HG02588 (cell line): ENCODE data around the gene GRID2.

Source experiments
- ATAC-seq: cut with Tn5 transposase; IDR thresholded peaks from one replicate; pipeline ENCODE4 v1.9.1; 2021; ENCODE audit warnings: mild to moderate bottlenecking, moderate library complexity; ENCODE audit not compliant: unreplicated experiment

GRID2 gene

GRCh38 chr4:92658318-92658717, 354.6 kb downstream of the GRID2 start:
- ATAC-seq: no peak

DNA sequence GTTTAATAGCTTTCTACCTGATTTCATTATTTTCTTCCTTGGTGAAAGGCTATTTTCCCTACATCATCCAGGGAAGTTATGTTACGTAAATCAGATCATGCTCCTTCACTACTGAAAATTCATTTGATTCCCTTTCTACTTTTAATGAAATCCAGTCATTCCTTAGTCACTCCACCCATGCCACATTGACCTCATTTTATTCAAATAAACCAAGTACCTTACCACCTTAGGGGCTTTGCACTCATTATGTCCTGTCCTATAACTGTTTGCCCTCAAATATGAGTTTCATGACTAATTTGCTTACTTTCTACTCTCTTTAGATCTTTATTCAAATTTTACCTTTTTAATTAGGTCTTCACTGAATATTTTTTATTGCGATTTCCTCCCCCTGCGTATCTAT, 374.0 kb downstream of the GRID2 start:
- no peak for ATAC-seq

GRCh38 chr4:92678292-92678691, 374.5 kb downstream of the GRID2 start:
- ATAC-seq: no peak

GRCh38 chr4:92679149-92679548, 375.4 kb downstream of the GRID2 start:
- ATAC-seq: no peak

GRCh38 chr4:92714640-92715039, 410.9 kb downstream of the GRID2 start:
- no peak for ATAC-seq

GRCh38 chr4:92733231-92733630, 429.5 kb downstream of the GRID2 start:
- no peak for ATAC-seq

DNA sequence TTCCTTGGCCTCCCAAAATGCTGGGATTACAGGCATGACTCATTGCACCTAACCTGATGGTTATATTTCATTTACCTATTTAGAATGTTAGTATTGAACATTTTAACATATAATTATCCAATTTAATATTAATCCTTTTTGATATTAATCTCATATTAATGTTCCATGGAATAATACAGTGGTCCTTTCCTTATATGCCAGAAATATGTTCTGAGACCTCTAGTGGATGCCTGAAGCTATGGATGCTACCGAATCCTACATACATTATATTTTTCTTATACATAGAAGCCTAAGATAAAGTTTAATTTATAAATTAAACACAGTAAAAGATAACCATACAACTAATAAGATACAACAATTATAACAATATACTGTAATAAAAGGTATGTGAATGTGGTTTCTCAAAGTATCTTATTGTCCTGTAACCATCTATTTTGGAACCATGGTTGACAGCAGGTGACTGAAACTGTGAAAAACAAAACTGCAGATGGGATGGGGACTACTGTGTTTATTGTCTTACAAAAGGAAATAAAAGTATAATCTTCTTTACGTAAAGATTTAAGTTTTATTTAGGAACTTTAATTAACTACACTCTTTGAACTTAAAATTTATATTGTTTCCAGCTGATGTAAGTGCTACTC, 431.4 kb downstream of the GRID2 start:
- no peak for ATAC-seq

DNA sequence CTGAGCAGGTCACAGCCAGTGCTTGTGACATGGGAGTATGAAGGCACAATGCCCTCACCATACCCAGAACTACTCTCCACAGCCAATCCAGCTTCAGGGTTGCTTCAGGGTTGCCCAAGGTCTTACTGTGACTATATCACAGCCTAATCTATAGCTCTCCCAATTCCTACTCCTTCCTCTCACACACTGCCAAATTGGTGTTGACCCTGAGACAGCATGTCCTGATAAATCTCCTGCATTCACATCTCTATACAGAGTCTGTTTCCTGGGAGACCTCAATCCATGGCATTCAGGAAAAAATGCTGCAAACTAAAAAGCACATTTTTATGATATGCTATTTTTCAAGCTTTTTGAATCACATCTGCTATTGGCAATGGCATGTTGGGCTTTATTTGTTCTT, 456.7 kb downstream of the GRID2 start:
- no peak for ATAC-seq

GRCh38 chr4:92776080-92776479, 472.3 kb downstream of the GRID2 start:
- ATAC-seq: no peak

GRCh38 chr4:92789741-92790140, 486.0 kb downstream of the GRID2 start:
- ATAC-seq: no peak

DNA sequence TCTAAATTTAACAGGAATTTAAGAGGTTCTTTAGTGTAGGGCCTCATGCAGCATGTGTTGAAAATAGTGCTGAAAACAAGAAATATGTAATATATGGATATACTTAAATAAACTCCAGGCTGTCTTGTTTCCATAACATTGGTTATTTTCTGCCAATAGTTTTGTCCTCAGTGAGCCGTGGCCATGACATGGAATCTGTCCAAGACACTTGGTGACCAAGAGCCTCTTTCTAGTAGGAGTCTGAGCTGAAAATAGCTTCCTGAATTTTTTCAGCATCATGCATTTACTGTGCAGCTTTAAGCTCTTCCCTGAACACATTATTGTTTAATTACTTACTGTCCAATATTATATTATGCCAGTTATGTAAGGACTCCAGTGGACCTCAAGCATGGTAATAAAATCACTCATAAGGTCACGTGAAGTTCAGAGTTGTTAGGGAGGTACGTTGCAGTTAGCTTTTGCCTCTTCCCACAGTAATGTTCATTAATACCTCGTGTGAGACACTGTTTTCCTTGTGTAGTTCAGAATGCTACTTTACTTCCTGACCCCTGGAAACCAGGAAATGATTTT, 488.2 kb downstream of the GRID2 start:
- ATAC-seq: no peak

DNA sequence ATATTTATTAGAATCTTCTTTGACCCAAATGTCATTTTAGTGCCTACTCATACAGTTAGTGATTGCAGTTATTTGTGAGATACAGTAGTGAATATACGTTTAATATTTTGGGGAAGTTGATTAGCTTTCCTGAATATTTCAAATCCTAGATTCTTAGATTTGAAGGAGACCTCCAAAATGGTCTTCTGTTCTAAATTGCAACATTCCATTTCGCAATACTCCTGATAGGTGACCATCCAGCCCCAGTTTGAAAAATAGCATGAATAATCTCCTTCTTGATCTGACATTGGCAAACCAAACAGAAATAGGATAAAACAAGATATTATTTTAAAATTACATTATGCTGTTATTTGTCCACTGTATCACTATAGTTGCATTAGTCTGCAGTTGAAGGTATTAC, 505.6 kb downstream of the GRID2 start:
- no peak for ATAC-seq

DNA sequence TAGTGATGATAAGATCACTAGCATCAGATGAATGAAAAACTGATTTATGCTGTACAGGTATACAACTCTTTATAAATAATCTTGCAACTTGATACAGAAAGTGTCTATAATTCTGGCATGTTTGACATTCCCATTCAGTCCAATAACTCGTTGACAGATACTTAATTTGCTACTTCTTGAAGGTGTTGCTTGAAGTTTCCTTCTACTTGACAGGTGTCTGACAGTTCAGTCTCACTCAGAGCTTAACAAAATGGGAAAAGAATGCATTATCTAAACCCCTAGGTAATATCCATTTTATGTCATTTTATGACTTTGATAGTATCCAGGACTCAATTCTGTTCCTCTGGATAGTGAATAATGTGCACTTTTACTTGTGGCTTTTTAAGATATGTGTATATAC, 508.9 kb downstream of the GRID2 start:
- no peak for ATAC-seq

DNA sequence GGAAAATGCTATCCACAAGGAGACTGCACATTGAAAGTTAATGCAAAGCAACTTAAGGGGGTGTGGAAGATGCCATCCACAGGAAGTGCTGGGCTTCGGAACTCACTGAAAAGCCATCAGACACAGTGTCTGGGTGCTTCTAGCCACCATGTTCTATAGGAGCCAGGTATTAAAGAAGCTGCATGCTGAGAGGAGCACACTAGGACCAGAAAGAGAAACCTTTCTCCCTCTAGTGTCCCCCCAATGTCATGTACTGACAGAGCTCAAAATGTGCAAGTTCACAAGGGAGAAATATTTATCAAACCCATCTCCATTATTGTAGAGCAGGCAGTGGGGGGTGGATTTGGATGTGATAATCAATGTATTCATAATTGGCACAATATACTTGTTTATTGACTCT, 510.9 kb downstream of the GRID2 start:
- ATAC-seq: no peak

DNA sequence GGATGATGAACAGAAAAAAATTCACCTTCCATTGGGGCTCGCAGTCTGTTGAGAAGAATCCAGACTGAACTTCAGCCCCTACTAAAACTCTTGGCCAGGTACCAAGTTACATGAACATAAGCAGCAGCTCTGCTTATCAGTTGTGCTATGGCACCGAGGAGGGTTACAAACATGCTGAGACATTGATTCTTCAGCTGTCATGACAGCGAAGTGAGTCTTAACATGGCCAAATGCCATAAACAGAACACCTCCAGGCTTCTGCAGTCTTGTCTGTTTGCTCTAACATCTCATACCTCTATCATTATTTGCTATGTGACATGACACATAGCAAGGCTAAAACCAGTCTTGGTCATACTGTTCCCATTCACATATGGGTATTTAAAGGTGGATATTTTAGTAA, 521.5 kb downstream of the GRID2 start:
- ATAC-seq: no peak

- ATAC-seq: no peak
Observed at GRCh38 chr4:92825791-92826190, 522.0 kb downstream of the GRID2 start.

DNA sequence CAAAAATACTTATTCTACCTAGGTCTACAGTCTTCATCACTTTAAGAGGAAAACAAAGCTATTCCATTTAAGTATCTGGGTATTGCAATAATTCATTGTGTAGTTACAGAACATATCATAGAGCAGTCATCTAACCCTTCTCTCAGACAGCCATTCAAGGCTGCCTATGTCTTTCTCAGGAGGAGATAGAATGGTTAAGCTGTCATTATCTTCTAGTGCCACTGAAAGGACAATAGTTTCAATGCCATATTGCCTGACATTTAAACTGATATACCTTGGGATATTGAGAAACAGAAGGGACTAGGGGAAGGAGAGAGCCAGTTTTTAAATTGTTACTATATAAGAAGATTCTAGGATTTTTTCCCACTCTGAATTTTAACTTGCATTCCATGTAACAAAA, 527.0 kb downstream of the GRID2 start:
- no peak for ATAC-seq

GRCh38 chr4:92840880-92841279, 537.1 kb downstream of the GRID2 start:
- ATAC-seq: no peak

- ATAC-seq: no peak
Observed at GRCh38 chr4:92843784-92844183, 540.0 kb downstream of the GRID2 start.

DNA sequence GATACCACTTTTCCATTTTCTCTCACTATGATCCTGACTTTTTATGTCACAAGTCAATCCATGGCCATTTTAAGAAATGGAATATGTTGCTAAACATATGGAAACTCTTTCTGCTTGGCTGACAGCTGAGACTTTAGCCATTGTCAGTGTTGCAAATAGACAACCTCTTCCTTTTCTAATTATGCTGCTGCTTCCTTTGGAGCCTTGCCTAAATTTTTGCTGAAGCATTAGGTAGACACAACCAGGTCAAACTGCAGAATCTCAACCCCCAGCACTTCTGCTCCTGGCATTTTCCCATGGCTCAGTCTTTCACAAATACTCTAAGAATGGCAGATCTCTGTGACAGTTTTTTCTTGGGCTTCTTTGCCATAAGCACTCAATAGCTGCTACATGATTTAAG, 543.3 kb downstream of the GRID2 start:
- no peak for ATAC-seq

GRCh38 chr4:92862509-92862908, 558.7 kb downstream of the GRID2 start:
- no peak for ATAC-seq

DNA sequence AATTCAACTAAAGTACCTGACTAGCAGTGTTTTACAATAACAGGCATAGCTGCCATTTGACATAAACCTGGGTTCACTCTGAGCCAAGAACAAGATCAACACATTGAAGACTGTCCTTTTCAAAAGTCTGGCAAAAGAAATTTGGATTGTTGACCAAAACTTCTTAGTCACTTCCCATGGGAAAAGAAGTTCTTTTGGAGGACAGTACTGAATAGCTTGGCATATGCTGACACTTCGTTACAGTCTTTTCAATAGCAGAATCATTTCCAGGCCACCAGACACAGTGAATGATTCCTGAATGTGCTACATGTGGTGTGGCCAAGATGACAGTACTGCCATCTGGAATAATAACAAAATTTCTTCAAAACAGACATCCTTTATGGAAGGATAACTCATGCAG, 560.3 kb downstream of the GRID2 start:
- no peak for ATAC-seq

DNA sequence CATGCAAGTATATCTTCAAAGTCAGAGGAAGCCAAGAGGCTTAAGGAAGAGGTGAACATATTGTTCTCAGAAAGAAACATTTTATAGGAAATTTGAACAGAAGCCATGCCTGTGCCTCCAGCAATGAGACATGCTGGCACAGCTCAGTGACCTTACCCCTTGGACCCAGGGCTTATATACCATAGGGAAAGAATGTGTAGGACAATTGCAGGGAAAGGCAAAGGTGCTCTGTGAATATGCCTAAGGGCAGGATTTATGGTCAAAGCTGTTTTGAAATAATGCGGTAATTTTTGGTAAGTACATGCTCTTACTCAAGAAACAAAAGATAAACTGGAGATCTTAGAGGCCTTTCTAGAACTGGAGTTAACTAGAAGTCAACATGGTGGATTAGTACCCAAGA, 568.8 kb downstream of the GRID2 start:
- ATAC-seq: no peak
